ENCODE measurements around the gene UMODL1. TPM values are rescaled to one million over a fixed set of nuclear protein-coding genes. Genes with fewer than 3 reads are reported as not detected.

Gene UMODL1
- total RNA-seq, 2 experiments from 2014 or later, result not detected

DNA sequence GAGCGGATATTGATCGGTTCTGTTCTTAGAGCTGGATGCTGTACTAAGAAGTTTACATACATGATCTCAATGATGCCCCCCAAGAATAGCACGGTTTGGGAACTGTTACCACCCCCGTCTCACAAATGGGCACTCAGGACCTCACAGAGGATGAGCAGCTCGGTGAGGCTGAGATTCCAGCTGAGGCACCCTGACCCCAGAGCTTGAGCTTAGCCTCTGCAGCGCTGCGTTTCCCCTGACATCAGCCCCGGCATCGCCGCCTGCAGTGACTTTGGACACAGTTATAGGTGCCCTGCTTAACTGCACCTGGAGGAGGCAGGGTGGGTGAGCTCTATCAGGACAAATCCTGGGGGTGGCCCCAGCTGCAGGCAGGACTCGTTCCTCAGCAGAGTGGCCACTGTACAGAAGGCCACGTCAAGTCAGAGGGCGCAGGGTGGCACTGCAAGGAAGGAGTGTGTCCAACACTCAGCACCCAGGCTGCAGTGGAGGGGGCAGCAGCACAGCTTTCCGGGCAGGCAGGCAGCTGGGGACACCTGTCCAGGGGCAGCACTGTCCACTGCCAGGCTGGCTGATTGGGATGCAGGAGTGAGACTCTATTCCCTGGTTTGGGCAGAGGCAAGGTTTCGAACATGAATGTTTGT, 82.0 kb downstream of the UMODL1 start:
- no peaks in the 10 kb centered on the region for H3K27me3 Mint-ChIP-seq
- POLR2A ChIA-PET, result interaction anchor here (1.2 kb wide), 1 partner anchor 78 kb away, joined by 3 read pairs; no protein-coding TSS in a partner anchor
- intact Hi-C loops (cut with micrococcal nuclease), result no loop called here
- H3K9me3 Mint-ChIP-seq, result no peaks in the 10 kb centered on the region
- H3K4me3 Mint-ChIP-seq, result no peak overlapping the region
- DNase-seq, result no peak
- CTCF ChIA-PET, result interaction anchor here (1.4 to 2.5 kb wide), 3 partner anchors 8 to 157 kb away, joined by 4 to 20 read pairs (median 11); no protein-coding TSS in a partner anchor
- TF ChIP-seq, protein P1, sequence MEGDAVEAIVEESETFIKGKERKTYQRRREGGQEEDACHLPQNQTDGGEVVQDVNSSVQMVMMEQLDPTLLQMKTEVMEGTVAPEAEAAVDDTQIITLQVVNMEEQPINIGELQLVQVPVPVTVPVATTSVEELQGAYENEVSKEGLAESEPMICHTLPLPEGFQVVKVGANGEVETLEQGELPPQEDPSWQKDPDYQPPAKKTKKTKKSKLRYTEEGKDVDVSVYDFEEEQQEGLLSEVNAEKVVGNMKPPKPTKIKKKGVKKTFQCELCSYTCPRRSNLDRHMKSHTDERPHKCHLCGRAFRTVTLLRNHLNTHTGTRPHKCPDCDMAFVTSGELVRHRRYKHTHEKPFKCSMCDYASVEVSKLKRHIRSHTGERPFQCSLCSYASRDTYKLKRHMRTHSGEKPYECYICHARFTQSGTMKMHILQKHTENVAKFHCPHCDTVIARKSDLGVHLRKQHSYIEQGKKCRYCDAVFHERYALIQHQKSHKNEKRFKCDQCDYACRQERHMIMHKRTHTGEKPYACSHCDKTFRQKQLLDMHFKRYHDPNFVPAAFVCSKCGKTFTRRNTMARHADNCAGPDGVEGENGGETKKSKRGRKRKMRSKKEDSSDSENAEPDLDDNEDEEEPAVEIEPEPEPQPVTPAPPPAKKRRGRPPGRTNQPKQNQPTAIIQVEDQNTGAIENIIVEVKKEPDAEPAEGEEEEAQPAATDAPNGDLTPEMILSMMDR (IDR thresholded peaks at IDR 0.05), result no peak
- H3K27ac Mint-ChIP-seq, result no peak overlapping the region
- no peaks in the 10 kb centered on the region for H3K4me1 Mint-ChIP-seq (ENCODE audit: low read depth)
- no peaks in the 10 kb centered on the region for H3K36me3 Mint-ChIP-seq (ENCODE audit: low read depth)
- no peak for ATAC-seq

DNA sequence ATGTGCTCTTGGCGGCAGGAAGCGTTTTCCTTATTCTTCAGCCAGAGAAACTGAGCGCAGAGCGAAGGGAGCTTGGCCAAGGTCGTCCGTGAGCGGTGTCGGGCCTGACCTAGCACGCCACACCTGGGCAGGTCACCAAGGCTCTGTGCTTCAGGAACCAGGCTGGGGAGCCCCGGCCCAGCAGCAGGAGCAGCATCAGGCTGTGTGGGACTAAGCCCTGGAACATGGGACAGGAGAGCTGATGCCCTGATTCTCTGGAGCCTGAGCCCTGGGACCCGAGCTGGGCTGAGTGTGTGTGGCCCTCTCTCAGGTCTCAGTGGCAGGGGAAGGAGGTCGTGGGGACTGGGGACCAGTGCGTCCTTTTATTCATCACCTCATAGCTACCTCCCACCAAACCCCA, 82.6 kb downstream of the UMODL1 start:
- H3K36me3 Mint-ChIP-seq (ENCODE audit: low read depth), result no peaks in the 10 kb centered on the region

DNA sequence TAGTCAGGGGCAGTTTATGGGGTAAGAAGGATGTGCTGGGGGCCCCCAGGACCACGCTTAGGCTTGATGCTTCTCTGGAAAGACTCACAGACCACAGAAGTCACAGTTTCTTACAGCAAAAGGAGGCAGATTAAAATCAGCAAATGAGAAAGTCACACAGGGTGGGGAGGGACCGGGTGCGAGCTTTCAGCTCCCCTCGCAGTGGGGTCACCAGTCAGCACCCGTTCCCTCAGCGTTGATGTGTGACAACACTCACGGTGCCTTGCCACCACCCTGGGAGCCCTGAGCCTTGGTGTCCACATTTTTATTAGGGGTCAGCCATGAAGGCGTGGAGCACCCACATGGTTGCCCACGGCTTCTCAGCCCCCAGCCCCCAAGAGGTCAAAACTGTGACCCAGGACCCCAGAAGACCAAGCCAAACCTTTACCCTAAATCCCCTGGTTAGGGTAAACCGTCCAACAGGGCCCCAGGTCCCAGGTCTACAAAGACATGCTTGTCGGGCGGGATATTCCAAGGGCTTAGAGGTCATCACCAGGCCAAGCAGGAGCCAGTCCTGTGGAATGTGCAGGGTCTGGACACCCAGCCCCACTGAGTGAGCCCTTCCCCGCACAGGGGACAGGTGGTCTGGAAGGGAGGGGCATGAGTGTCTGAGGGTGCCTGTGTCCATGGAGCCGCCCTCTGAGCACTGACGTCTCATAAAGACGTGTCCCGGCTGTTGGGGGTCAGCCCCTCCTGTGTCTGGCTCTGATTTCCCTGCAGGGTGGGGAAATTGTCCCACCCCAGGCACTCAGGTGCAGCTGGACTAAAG, 83.3 kb downstream of the UMODL1 start:
- intact Hi-C loops (cut with micrococcal nuclease), result no loop called here
- no peaks in the 10 kb centered on the region for H3K27me3 Mint-ChIP-seq

More for the DNA sequence above, 82.6 kb downstream of the UMODL1 start:
- Mint-ChIP-seq H3K27me3 (no peaks in the 10 kb centered on the region), H3K9me3 (no peaks in the 10 kb centered on the region), H3K27ac (no peak overlapping the region), H3K4me3 (no peak overlapping the region), H3K4me1 (ENCODE audit: low read depth) (no peaks in the 10 kb centered on the region)
- DNase-seq, result no peak
- ChIA-PET CTCF (interaction anchor here (1.4 to 2.5 kb wide), 3 partner anchors 8 to 157 kb away, joined by 4 to 20 read pairs (median 11); no protein-coding TSS in a partner anchor), POLR2A (interaction anchor here (0.6 kb wide), 1 partner anchor 11 kb away, joined by 3 read pairs; no protein-coding TSS in a partner anchor)
- TF ChIP-seq, protein P1 (IDR thresholded peaks at IDR 0.05), result no peak
- intact Hi-C loops (cut with micrococcal nuclease), result no loop called here
- no peak for ATAC-seq

DNA sequence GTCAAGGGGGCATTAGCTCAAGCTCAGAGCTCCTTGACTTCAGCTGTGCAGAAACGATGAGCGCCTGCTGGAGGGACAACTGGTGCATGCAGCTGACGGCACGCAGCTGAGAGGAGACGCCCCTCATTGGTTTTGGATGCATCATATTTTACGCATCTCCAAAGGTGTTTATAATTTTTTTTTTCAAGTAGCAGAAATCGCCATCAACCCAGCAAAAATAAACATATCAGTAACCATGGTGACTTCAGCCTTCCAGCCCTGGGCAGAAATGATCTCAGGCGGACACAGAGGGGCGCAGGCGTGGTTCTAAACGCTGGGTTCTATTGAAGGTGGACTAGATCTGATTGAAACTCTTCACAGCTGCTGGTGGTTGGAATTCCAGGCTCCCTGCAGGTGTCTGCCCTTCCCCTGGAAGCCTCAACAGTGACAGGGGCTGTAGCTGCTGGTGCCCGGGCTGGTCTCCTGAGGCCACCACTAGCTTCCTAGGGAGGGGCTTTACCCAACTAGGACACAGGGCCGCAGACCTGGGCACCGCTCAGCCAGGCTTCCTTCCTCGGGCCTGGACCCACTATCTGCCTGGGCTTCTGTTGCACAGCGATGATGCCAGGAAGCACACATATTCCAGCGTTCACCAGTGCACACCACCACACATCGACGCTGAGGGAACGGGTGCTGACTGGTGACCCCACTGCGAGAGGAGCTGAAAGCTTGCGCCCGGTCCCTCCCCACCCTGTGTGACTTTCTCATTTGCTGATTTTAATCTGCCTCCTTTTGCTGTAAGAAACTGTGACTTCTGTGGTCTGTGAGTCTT, 84.1 kb downstream of the UMODL1 start:
- no peak for ATAC-seq
- no peaks in the 10 kb centered on the region for H3K27me3 Mint-ChIP-seq
- TF ChIP-seq, protein P1 (IDR thresholded peaks at IDR 0.05), result no peak
- ChIA-PET CTCF (interaction anchor here (0.9 to 2.4 kb wide), 3 partner anchors 10 to 104 kb away, joined by 3 to 11 read pairs (median 5); no protein-coding TSS in a partner anchor), POLR2A (interaction anchor here (0.6 kb wide), 1 partner anchor 106 kb away, joined by 3 read pairs; no protein-coding TSS in a partner anchor)
- DNase-seq, result no peak
- intact Hi-C loops (cut with micrococcal nuclease), result no loop called here
- no peak overlapping the region for H3K4me3 Mint-ChIP-seq
- no peaks in the 10 kb centered on the region for H3K36me3 Mint-ChIP-seq (ENCODE audit: low read depth)
- H3K9me3 Mint-ChIP-seq, result no peaks in the 10 kb centered on the region
- H3K4me1 Mint-ChIP-seq (ENCODE audit: low read depth), result peaks cover 8% of the 10 kb centered on the region
- H3K27ac Mint-ChIP-seq, result no peak overlapping the region

More for the DNA sequence above, 83.3 kb downstream of the UMODL1 start:
- Mint-ChIP-seq H3K4me1 (ENCODE audit: low read depth) (peaks cover 3% of the 10 kb centered on the region), H3K4me3 (no peak overlapping the region), H3K36me3 (ENCODE audit: low read depth) (no peaks in the 10 kb centered on the region), H3K27ac (no peak overlapping the region), H3K9me3 (no peaks in the 10 kb centered on the region)
- no peak for ATAC-seq
- CTCF ChIA-PET, result interaction anchor here (0.9 to 2.5 kb wide), 4 partner anchors 9 to 156 kb away, joined by 3 to 20 read pairs (median 8); no protein-coding TSS in a partner anchor
- DNase-seq, result no peak
- POLR2A ChIA-PET, result interaction anchor here (0.6 kb wide), 1 partner anchor 11 kb away, joined by 3 read pairs; no protein-coding TSS in a partner anchor
- TF ChIP-seq, protein P1 (IDR thresholded peaks at IDR 0.05), result no peak

All from activated CD8-positive, alpha-beta T cell treated with anti-CD3 and anti-CD28 coated beads for 36 hours (primary cell).